SH-SY5Y (cell line): ENCODE data around the gene ASRGL1.

Experiments used
- GATA2 ChIP-seq: IDR thresholded peaks from 2 replicates; pipeline ENCODE4 v1.6.1; 2011; ENCODE audit warnings: mild to moderate bottlenecking, low read depth, low read length
- GATA3 ChIP-seq: IDR thresholded peaks from 2 replicates; pipeline ENCODE4 v1.6.1; 2011; ENCODE audit warnings: low read depth, mild to moderate bottlenecking, low read length, moderate library complexity

GRCh38 chr11:62295504-62295903, 41.7 kb upstream of the ASRGL1 start:
- TF ChIP-seq GATA2 (no peak), GATA3 (no peak)
